Liver (tissue), 3 donors: ENCODE measurements around the gene FBXO4.

Experiments
- JUND ChIP-seq, 2 donors: IDR thresholded peaks; 2 replicates each; pipeline ENCODE4 v1.6.1; 2016; ENCODE audit warnings: antibody characterized with exemption in 2 of 2
- TAF1 ChIP-seq: conservative IDR thresholded peaks from 2 replicates; pipeline ENCODE4 v1.6.1; 2016; ENCODE audit warnings: antibody characterized with exemption, mild to moderate bottlenecking
- YY1 ChIP-seq: IDR thresholded peaks from 2 replicates; pipeline ENCODE4 v1.6.1; 2016; ENCODE audit warnings: antibody characterized with exemption, mild to moderate bottlenecking
- TF ChIP-seq, protein P1 (sequence below): fragments of 150-350 bp; IDR thresholded peaks from 2 replicates; pipeline ENCODE4 v1.5.1; 2017; ENCODE audit warnings: improper control_type of control experiment, low read depth, low read length; ENCODE audit not compliant: missing input control
- TF ChIP-seq, protein P2 (sequence below): IDR thresholded peaks from 2 replicates; pipeline ENCODE4 v1.6.1; 2016; ENCODE audit warnings: antibody characterized with exemption
- TF ChIP-seq, protein P3 (sequence below): IDR thresholded peaks from 2 replicates; pipeline ENCODE4 v1.6.1; 2016; ENCODE audit warnings: antibody characterized with exemption, mild to moderate bottlenecking
- TF ChIP-seq, protein P4 (sequence below): IDR thresholded peaks from 2 replicates; pipeline ENCODE4 v1.6.1; 2016; ENCODE audit warnings: antibody characterized with exemption
- donor health status: healthy.
- donor health status: healthy.

DNA sequence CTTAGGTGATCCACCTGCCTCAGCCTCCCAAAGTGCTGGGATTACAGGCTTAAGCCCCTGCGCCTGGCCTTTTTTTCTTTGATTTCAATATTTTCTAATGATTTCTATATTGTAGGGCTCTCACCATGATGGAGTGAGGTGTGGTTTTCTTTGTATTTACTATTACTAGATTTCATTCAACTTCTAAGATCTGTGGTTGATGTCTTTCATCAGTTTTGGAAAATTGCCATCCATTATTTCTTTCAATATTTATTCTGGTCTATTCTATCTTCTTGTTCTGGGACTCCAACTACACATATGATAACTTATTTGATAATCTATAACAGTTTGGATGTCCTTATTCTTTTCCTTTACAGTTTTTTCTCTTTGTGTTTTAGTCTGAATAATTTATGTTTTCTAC lies 31.9 kb downstream of the FBXO4 start:
- TF ChIP-seq, protein P1, sequence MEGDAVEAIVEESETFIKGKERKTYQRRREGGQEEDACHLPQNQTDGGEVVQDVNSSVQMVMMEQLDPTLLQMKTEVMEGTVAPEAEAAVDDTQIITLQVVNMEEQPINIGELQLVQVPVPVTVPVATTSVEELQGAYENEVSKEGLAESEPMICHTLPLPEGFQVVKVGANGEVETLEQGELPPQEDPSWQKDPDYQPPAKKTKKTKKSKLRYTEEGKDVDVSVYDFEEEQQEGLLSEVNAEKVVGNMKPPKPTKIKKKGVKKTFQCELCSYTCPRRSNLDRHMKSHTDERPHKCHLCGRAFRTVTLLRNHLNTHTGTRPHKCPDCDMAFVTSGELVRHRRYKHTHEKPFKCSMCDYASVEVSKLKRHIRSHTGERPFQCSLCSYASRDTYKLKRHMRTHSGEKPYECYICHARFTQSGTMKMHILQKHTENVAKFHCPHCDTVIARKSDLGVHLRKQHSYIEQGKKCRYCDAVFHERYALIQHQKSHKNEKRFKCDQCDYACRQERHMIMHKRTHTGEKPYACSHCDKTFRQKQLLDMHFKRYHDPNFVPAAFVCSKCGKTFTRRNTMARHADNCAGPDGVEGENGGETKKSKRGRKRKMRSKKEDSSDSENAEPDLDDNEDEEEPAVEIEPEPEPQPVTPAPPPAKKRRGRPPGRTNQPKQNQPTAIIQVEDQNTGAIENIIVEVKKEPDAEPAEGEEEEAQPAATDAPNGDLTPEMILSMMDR: no peak
- TF ChIP-seq TAF1: no peak
- TF ChIP-seq, protein P2, sequence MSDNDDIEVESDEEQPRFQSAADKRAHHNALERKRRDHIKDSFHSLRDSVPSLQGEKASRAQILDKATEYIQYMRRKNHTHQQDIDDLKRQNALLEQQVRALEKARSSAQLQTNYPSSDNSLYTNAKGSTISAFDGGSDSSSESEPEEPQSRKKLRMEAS: no peak
- TF ChIP-seq, protein P3, sequence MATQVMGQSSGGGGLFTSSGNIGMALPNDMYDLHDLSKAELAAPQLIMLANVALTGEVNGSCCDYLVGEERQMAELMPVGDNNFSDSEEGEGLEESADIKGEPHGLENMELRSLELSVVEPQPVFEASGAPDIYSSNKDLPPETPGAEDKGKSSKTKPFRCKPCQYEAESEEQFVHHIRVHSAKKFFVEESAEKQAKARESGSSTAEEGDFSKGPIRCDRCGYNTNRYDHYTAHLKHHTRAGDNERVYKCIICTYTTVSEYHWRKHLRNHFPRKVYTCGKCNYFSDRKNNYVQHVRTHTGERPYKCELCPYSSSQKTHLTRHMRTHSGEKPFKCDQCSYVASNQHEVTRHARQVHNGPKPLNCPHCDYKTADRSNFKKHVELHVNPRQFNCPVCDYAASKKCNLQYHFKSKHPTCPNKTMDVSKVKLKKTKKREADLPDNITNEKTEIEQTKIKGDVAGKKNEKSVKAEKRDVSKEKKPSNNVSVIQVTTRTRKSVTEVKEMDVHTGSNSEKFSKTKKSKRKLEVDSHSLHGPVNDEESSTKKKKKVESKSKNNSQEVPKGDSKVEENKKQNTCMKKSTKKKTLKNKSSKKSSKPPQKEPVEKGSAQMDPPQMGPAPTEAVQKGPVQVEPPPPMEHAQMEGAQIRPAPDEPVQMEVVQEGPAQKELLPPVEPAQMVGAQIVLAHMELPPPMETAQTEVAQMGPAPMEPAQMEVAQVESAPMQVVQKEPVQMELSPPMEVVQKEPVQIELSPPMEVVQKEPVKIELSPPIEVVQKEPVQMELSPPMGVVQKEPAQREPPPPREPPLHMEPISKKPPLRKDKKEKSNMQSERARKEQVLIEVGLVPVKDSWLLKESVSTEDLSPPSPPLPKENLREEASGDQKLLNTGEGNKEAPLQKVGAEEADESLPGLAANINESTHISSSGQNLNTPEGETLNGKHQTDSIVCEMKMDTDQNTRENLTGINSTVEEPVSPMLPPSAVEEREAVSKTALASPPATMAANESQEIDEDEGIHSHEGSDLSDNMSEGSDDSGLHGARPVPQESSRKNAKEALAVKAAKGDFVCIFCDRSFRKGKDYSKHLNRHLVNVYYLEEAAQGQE: no peak
- TF ChIP-seq YY1: no peak
- TF ChIP-seq JUND (IDR thresholded peaks at IDR 0.05): no peak
- TF ChIP-seq, protein P4, sequence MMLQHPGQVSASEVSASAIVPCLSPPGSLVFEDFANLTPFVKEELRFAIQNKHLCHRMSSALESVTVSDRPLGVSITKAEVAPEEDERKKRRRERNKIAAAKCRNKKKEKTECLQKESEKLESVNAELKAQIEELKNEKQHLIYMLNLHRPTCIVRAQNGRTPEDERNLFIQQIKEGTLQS: no peak
